HuH-7.5 (cell line): ENCODE results near the gene NBR1.
"Not testable (repeated sequence)": the region's sequence is repeated elsewhere in the genome, so short reads cannot be mapped to it uniquely, and the experiment has no call there.

ENCODE experiments used
- DNase-seq: peaks from one replicate; pipeline ENCODE4 v3.0.0; 2011; ENCODE audit warnings: low spot score

Gene NBR1

DNA sequence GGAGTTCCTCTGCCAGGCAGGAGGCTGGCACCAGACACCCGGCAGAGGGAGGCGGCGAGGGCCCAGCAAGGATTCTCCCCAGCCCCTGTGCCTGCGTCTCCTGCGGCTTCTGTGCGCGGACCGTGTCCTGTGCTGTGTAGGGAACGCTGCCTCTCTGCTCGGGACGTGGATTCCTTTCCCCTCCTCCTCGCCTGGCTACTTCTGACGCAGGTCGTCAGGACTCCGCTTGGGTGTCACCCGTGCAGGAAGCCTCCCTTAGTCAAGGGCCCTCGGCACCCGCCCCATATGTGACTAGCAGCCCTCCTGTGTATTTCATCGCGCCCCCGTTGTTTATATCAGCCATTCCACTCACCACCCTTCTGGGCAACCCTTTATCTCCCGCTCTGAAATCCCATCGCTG lies 75.4 kb downstream of the NBR1 start:
- not testable (repeated sequence) for DNase-seq
